Skeletal muscle satellite cell (primary cell): Measurements from ENCODE around the gene SERPINH1.
A peak's percentile ranks its signal among the peaks of the same experiment; 100 is the strongest.
"Not testable (repeated sequence)": the region's sequence is repeated elsewhere in the genome, so short reads cannot be mapped to it uniquely, and the experiment has no call there.

ENCODE experiments used
- H3K27me3 ChIP-seq: 2 replicates; pipeline ENCODE4 v1.7.0; 2013; ENCODE audit warnings: low read length; ENCODE audit not compliant: control insufficient read depth, insufficient read depth
- H3K36me3 ChIP-seq: 2 replicates; pipeline ENCODE4 v1.7.0; 2013; ENCODE audit warnings: mild to moderate bottlenecking, control low read depth, low read length; ENCODE audit not compliant: insufficient read depth
- H3K4me1 ChIP-seq: 2 replicates; pipeline ENCODE4 v1.7.0; 2013; ENCODE audit warnings: low read length; ENCODE audit not compliant: control insufficient read depth, insufficient read depth
- H3K4me2 ChIP-seq: 2 replicates; pipeline ENCODE4 v1.7.0; 2013; ENCODE audit warnings: mild to moderate bottlenecking, low read length
- H3K4me3 ChIP-seq: 2 replicates; pipeline ENCODE4 v1.7.0; 2013; ENCODE audit warnings: low read length
- H3K9ac ChIP-seq: 2 replicates; pipeline ENCODE4 v1.7.0; 2013; ENCODE audit warnings: mild to moderate bottlenecking, low read depth, low read length, moderate library complexity
- H3K9me3 ChIP-seq: replicated peaks from 2 replicates; pipeline ENCODE4 v1.7.0; 2013; ENCODE audit warnings: mild to moderate bottlenecking, control low read depth, low read length

Gene SERPINH1

GRCh38 chr11:75583718-75584658, 21.9 kb downstream of the SERPINH1 start:
- H3K4me1 ChIP-seq: peaks cover 23% of the 10 kb centered on the region
- H3K36me3 ChIP-seq: no peaks in the 10 kb centered on the region
- H3K9me3 ChIP-seq: no peaks in the 10 kb centered on the region
- peak overlapping the region; percentile 69 for H3K4me3 ChIP-seq
- peak overlapping the region; percentile 98 for H3K9ac ChIP-seq
- H3K27me3 ChIP-seq: no peaks in the 10 kb centered on the region
- peak overlapping the region; percentile 90 for H3K4me2 ChIP-seq

- H3K36me3 ChIP-seq, H3K9me3 ChIP-seq, H3K27me3 ChIP-seq, H3K4me3 ChIP-seq, H3K9ac ChIP-seq, H3K4me2 ChIP-seq: not testable (repeated sequence)
- peaks cover 23% of the 10 kb centered on the region for H3K4me1 ChIP-seq
These were observed 22.7 kb downstream of the SERPINH1 start for GRCh38 chr11:75584659-75585292.

- H3K27me3 ChIP-seq: no peaks in the 10 kb centered on the region
- H3K4me2 ChIP-seq: no peak overlapping the region
- H3K9ac ChIP-seq: no peak overlapping the region
- peaks cover 23% of the 10 kb centered on the region for H3K4me1 ChIP-seq
- no peak overlapping the region for H3K4me3 ChIP-seq
- H3K9me3 ChIP-seq: no peaks in the 10 kb centered on the region
- no peaks in the 10 kb centered on the region for H3K36me3 ChIP-seq
These were observed 23.2 kb downstream of the SERPINH1 start for GRCh38 chr11:75585293-75585670.

- Histone ChIP-seq H3K36me3 (no peaks in the 10 kb centered on the region), H3K9ac (no peak overlapping the region), H3K4me1 (peaks cover 23% of the 10 kb centered on the region), H3K9me3 (no peaks in the 10 kb centered on the region), H3K4me3 (no peak overlapping the region), H3K27me3 (no peaks in the 10 kb centered on the region), H3K4me2 (no peak overlapping the region)
These were observed 24.3 kb downstream of the SERPINH1 start for GRCh38 chr11:75586395-75586794.

- no peak overlapping the region for H3K9ac ChIP-seq
- no peak overlapping the region for H3K4me3 ChIP-seq
- no peak overlapping the region for H3K4me2 ChIP-seq
- H3K4me1 ChIP-seq: peaks cover 21% of the 10 kb centered on the region
- no peaks in the 10 kb centered on the region for H3K9me3 ChIP-seq
- H3K27me3 ChIP-seq: peaks cover 12% of the 10 kb centered on the region
- H3K36me3 ChIP-seq: no peaks in the 10 kb centered on the region
These were observed 26.0 kb downstream of the SERPINH1 start for GRCh38 chr11:75588051-75588481.

- no peak overlapping the region for H3K4me2 ChIP-seq
- no peak overlapping the region for H3K4me3 ChIP-seq
- H3K9ac ChIP-seq: no peak overlapping the region
- peaks cover 12% of the 10 kb centered on the region for H3K4me1 ChIP-seq
- H3K27me3 ChIP-seq: peaks cover 22% of the 10 kb centered on the region
- H3K36me3 ChIP-seq: no peaks in the 10 kb centered on the region
- H3K9me3 ChIP-seq: no peaks in the 10 kb centered on the region
These were observed 27.0 kb downstream of the SERPINH1 start for GRCh38 chr11:75589051-75589450.

- H3K27me3 ChIP-seq: peaks cover 29% of the 10 kb centered on the region
- no peak overlapping the region for H3K4me3 ChIP-seq
- no peaks in the 10 kb centered on the region for H3K36me3 ChIP-seq
- H3K9ac ChIP-seq: no peak overlapping the region
- H3K4me2 ChIP-seq: no peak overlapping the region
- H3K4me1 ChIP-seq: peaks cover 8% of the 10 kb centered on the region
- no peaks in the 10 kb centered on the region for H3K9me3 ChIP-seq
These were observed 27.9 kb downstream of the SERPINH1 start for GRCh38 chr11:75589933-75590332.

GRCh38 chr11:75591371-75591770, 29.3 kb downstream of the SERPINH1 start:
- Histone ChIP-seq H3K4me1 (peaks cover 8% of the 10 kb centered on the region), H3K27me3 (peaks cover 34% of the 10 kb centered on the region), H3K4me2 (no peak overlapping the region), H3K36me3 (no peaks in the 10 kb centered on the region), H3K9ac (no peak overlapping the region), H3K9me3 (no peaks in the 10 kb centered on the region), H3K4me3 (no peak overlapping the region)

- no peaks in the 10 kb centered on the region for H3K36me3 ChIP-seq
- H3K4me2 ChIP-seq: no peak overlapping the region
- no peak overlapping the region for H3K9ac ChIP-seq
- peaks cover 8% of the 10 kb centered on the region for H3K4me1 ChIP-seq
- H3K4me3 ChIP-seq: no peak overlapping the region
- H3K9me3 ChIP-seq: no peaks in the 10 kb centered on the region
- H3K27me3 ChIP-seq: peaks cover 35% of the 10 kb centered on the region
These were observed 29.9 kb downstream of the SERPINH1 start for GRCh38 chr11:75591966-75592365.

- Histone ChIP-seq H3K27me3 (peaks cover 36% of the 10 kb centered on the region), H3K4me2 (no peak overlapping the region), H3K4me3 (no peak overlapping the region), H3K9me3 (no peaks in the 10 kb centered on the region), H3K4me1 (peaks cover 8% of the 10 kb centered on the region), H3K36me3 (no peaks in the 10 kb centered on the region), H3K9ac (no peak overlapping the region)
These were observed 30.7 kb downstream of the SERPINH1 start for GRCh38 chr11:75592715-75593114.

- Histone ChIP-seq H3K4me1 (peaks cover 8% of the 10 kb centered on the region), H3K27me3 (peaks cover 36% of the 10 kb centered on the region), H3K9ac (no peak overlapping the region), H3K4me2 (no peak overlapping the region), H3K9me3 (no peaks in the 10 kb centered on the region), H3K4me3 (no peak overlapping the region), H3K36me3 (no peaks in the 10 kb centered on the region)
These were observed 31.3 kb downstream of the SERPINH1 start for GRCh38 chr11:75593286-75593915.
